BE2C (cell line): Measurements from ENCODE around the gene ZNF556.
A peak's percentile ranks its signal among the peaks of the same experiment; 100 is the strongest.
"Not testable (repeated sequence)": the region's sequence is repeated elsewhere in the genome, so short reads cannot be mapped to it uniquely, and the experiment has no call there.

Experiments
- DNase-seq: peaks from one replicate; pipeline ENCODE4 v3.0.0-alpha.2; 2020
- H3K27me3 ChIP-seq: fragments of 250-450 bp; sonication (Bioruptor Pico); 2 replicates; pipeline ENCODE4 v1.5.1; 2020; ENCODE audit warnings: mild to moderate bottlenecking
- H3K36me3 ChIP-seq: fragments of 250-450 bp; sonication (Bioruptor Pico); 2 replicates; pipeline ENCODE4 v1.5.1; 2020; ENCODE audit warnings: mild to moderate bottlenecking
- H3K4me1 ChIP-seq: fragments of 250-450 bp; sonication (Bioruptor Pico); 2 replicates; pipeline ENCODE4 v1.5.1; 2020
- H3K4me3 ChIP-seq: 2 replicates; pipeline ENCODE4 v1.5.1; 2011; ENCODE audit warnings: low read depth, low read length
- H3K9me3 ChIP-seq: fragments of 250-450 bp; sonication (Bioruptor Pico); 2 replicates; pipeline ENCODE4 v1.5.1; 2020
- TF ChIP-seq, protein P1 (sequence below): IDR thresholded peaks from 2 replicates; pipeline ENCODE4 v1.5.1; 2012; ENCODE audit warnings: mild to moderate bottlenecking, low read depth, low read length

Gene ZNF556

DNA sequence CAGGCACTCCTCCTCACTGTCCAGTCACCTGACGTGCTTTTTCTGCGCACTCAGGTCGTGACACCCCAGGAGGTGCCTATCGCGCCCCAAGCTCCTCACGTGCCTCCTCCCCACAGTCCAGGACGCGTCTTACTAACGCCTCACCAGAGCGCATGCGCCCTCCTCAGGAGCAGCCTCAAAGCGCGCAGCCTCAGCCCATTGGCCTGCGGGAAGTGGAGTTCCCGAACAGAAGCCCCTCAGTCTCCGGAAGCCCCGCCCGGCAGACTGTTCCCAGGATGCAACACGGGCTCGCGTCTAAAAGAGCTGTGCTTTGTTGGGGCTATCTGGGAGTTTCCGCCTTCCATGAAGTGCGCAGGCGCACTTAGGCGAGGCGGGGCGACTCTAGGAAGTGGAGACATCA lies 8.3 kb upstream of the ZNF556 start:
- H3K9me3 ChIP-seq: no peaks in the 10 kb centered on the region
- no peaks in the 10 kb centered on the region for H3K4me1 ChIP-seq
- H3K4me3 ChIP-seq: no peak overlapping the region
- no peaks in the 10 kb centered on the region for H3K27me3 ChIP-seq
- H3K36me3 ChIP-seq: peaks cover 5% of the 10 kb centered on the region
- no peak for DNase-seq
- TF ChIP-seq, protein P1, sequence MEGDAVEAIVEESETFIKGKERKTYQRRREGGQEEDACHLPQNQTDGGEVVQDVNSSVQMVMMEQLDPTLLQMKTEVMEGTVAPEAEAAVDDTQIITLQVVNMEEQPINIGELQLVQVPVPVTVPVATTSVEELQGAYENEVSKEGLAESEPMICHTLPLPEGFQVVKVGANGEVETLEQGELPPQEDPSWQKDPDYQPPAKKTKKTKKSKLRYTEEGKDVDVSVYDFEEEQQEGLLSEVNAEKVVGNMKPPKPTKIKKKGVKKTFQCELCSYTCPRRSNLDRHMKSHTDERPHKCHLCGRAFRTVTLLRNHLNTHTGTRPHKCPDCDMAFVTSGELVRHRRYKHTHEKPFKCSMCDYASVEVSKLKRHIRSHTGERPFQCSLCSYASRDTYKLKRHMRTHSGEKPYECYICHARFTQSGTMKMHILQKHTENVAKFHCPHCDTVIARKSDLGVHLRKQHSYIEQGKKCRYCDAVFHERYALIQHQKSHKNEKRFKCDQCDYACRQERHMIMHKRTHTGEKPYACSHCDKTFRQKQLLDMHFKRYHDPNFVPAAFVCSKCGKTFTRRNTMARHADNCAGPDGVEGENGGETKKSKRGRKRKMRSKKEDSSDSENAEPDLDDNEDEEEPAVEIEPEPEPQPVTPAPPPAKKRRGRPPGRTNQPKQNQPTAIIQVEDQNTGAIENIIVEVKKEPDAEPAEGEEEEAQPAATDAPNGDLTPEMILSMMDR: no peak

DNA sequence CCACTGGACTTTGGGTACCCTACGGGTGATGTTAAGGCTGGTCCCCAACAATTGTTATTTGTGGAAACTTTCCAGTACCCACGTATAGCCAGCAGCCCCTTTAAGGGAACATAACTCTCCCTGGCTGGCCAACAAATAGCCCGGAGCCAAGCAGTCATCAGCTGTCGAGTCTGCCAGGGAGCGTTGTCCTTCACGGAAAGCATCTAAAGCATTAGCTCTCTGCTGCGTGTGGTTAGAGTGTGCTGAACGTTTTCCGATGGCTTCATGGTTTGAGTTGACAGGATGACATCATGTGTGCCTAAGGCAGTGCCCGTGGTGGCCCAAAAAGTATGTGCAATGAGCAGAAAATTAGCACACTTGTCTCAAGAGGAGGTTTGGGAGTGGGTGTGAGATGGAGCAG lies 3.3 kb upstream of the ZNF556 start:
- no peaks in the 10 kb centered on the region for H3K27me3 ChIP-seq
- H3K4me1 ChIP-seq: no peaks in the 10 kb centered on the region
- no peak overlapping the region for H3K4me3 ChIP-seq
- no peaks in the 10 kb centered on the region for H3K9me3 ChIP-seq
- DNase-seq: no peak
- TF ChIP-seq, protein P1: no peak
- H3K36me3 ChIP-seq: no peaks in the 10 kb centered on the region

DNA sequence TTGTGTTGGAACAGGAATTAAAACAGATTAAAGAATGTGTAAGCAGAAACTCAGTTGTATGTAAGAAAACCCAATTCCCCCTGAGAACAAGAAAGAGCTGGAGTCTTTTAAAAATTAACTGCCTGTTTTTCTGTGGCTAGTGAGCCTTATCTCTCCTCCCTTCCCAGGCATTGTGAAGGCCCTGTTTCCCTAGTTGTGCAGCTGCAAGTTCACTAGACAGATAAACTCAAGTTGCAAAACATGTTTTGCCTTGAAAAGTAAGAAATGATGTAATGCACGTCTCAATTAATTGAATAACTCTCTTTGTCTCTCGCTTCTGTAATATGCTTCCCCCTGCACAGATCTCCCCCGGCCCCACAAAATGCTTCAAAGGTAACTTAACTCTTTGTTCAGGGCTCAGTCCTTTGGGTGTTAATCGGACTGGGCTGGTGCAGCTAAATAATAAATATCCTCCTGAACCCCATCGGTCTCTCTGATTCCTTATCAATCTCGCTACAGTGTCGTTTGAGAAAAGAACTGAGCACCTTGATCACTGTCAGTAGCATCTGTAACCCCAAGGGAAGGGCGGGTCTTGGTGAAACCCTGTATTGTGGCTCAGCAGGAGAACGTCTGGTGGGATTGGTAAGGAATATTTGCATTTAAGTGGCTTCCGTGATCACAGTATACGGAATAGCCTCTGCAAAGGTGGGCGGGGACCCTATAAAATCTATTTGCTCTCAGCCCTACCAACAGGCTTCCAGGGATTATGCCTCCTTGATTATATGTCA lies 1.6 kb upstream of the ZNF556 start:
- Histone ChIP-seq H3K36me3 (peaks cover 3% of the 10 kb centered on the region; the same call in 1 of the 2 replicates), H3K4me3 (no peak overlapping the region), H3K27me3 (no peaks in the 10 kb centered on the region), H3K4me1 (no peaks in the 10 kb centered on the region), H3K9me3 (no peaks in the 10 kb centered on the region)
- TF ChIP-seq, protein P1: no peak
- DNase-seq: no peak

DNA sequence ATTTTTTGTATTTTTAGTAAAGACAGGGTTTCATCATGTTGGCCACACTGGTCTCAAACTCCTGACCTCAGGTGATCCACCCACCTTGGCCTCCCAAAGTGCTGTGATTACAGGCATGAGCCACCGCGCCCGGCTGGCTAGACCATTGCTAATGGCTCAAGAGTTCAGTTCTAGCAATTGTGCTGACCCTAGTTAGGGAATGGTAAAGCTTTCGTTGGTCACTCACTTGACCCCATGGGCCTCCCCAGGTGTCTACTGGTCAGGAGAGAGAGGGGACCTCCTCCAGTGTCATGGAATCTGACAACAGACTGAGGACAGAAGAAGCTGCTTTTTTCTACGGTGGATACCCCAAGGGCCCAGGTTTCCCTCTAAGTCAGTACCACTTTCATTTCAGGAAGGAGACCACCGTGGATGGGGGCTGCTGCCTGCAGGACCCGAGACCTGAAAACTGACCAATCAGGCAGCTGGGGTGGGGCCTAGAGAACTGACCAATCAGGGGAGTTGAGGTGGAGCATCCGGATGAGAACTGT lies 575 bp upstream of the ZNF556 start:
- Histone ChIP-seq H3K27me3 (no peaks in the 10 kb centered on the region), H3K36me3 (peaks cover 3% of the 10 kb centered on the region; the same call in 1 of the 2 replicates), H3K9me3 (no peaks in the 10 kb centered on the region), H3K4me1 (no peaks in the 10 kb centered on the region), H3K4me3 (peak overlapping the region; percentile 38)
- DNase-seq: no peak
- TF ChIP-seq, protein P1: no peak

DNA sequence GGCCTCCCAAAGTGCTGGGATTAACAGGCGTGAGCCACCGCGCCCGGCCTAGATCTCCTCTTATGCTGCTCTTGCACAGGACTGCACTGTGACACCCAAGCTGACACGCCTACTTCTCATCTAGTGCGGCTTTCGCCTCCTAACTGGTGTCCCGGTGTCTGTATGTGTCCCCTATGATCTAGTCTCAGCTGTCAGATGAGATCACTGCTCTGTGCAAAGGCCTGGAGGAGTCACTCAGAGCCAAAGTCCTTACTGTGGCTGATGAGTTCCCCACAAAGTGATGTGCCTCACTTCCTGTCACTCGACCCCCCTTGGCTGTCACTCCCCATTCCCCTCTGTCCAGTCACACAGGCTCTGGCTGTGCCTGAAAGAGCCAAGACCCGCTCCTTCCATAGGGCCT lies 2.5 kb downstream of the ZNF556 start:
- TF ChIP-seq, protein P1: no peak
- no peaks in the 10 kb centered on the region for H3K27me3 ChIP-seq

DNA sequence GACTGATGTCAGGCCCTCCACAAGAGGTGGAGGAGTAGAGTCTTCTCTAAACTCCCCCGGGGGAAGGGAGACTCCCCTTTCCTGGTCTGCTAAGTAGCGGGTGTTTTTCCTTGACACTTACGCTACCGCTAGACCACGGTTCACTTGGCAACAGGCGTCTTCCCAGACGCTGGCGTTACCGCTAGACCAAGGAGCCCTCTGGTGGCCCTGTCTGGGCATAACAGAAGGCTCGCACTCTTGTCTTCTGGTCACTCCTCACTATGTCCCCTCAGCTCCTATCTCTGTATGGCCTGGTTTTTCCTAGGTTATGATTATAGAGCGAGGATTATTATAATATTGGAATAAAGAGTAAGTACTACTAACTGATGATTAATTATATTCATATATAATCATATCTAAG lies 5.0 kb downstream of the ZNF556 start:
- DNase-seq, H3K9me3 ChIP-seq, H3K4me3 ChIP-seq, H3K36me3 ChIP-seq, H3K4me1 ChIP-seq, H3K27me3 ChIP-seq: not testable (repeated sequence)

More for the DNA sequence above, 2.5 kb downstream of the ZNF556 start:
- H3K9me3 ChIP-seq: no peaks in the 10 kb centered on the region
- H3K36me3 ChIP-seq: peaks cover 3% of the 10 kb centered on the region; the same call in 1 of the 2 replicates
- no peak for DNase-seq
- no peaks in the 10 kb centered on the region for H3K4me1 ChIP-seq
- H3K4me3 ChIP-seq: no peak overlapping the region
